Suprapubic skin (tissue), 4 donors: ENCODE data around the gene GXYLT2. TPM values are rescaled to one million over a fixed set of nuclear protein-coding genes. Genes with fewer than 3 reads are reported as not detected.
A peak's percentile ranks its signal among the peaks of the same experiment; 100 is the strongest.

ENCODE experiments used
- DNase-seq, 2 donors: peaks; one replicate each; pipeline ENCODE4 v3.0.0-alpha.2; 2019; ENCODE audit warnings: low spot score in 2 of 2
- H3K27ac ChIP-seq: fragments of 200-600 bp; sonication (generic); one replicate; pipeline ENCODE4 v1.5.1; 2019
- H3K27me3 ChIP-seq: fragments of 200-600 bp; sonication (generic); one replicate; pipeline ENCODE4 v1.5.1; 2019
- H3K36me3 ChIP-seq: fragments of 200-600 bp; sonication (generic); one replicate; pipeline ENCODE4 v1.5.1; 2019
- H3K4me1 ChIP-seq: fragments of 200-600 bp; sonication (generic); one replicate; pipeline ENCODE4 v1.5.1; 2019
- H3K4me3 ChIP-seq: fragments of 200-600 bp; sonication (generic); one replicate; pipeline ENCODE4 v1.5.1; 2019; ENCODE audit warnings: mild to moderate bottlenecking
- H3K9me3 ChIP-seq: fragments of 200-600 bp; sonication (generic); one replicate; pipeline ENCODE4 v1.5.1; 2019
- CTCF ChIP-seq, 2 donors: fragments of 200-600 bp in 1 of 2; fragments of 450-650 bp in 1 of 2; sonication (generic) in 1 of 2; IDR thresholded peaks; one replicate each; pipeline ENCODE4 v1.5.1; 2016 to 2019; ENCODE audit warnings: antibody characterized with exemption in 2 of 2, mild to moderate bottlenecking in 1 of 2, moderate library complexity in 1 of 2
- EP300 ChIP-seq: sonication (generic); formaldehyde crosslinking; IDR thresholded peaks from one replicate; pipeline ENCODE4 v1.6.1; 2017; ENCODE audit warnings: antibody characterized with exemption
- POLR2A ChIP-seq, 2 donors: fragments of 450-650 bp; IDR thresholded peaks; one replicate each; pipeline ENCODE4 v1.6.1; 2017; ENCODE audit warnings: antibody characterized with exemption in 2 of 2, mild to moderate bottlenecking in 2 of 2, moderate library complexity in 2 of 2
- POLR2AphosphoS5 ChIP-seq, 3 donors: sonication (generic); formaldehyde crosslinking; IDR thresholded peaks; one replicate each; pipeline ENCODE4 v1.6.1; 2017; ENCODE audit warnings: antibody characterized with exemption in 3 of 3
- WGBS: methylation state at CpG from one replicate; pipeline ENCODE4 v1.1.5; 2018; 5-methylcytosine and 5-hydroxymethylcytosine counted together
- total RNA-seq, 4 donors: library from RNA; depleted of rRNA; stranded (reverse); fragments of >200 nt; gene quantifications; one replicate each; pipeline ENCODE4 v1.1.0, GENCODE V29; 2016

The GXYLT2 gene
- total RNA-seq, 4 donors from 2014 or later = 0.72 to 18.6 (median 2.1) TPM

- TF ChIP-seq POLR2AphosphoS5 (IDR thresholded peaks at IDR 0.05) = no peak
- TF ChIP-seq POLR2A (IDR thresholded peaks at IDR 0.05) = no peak
- no peak for TF ChIP-seq CTCF (IDR thresholded peaks at IDR 0.05)
- TF ChIP-seq EP300 = no peak
- WGBS = 69% methylated on average over 7 of the region's 7 CpGs
- no peak overlapping the region for H3K27ac ChIP-seq
Measured at GRCh38 chr3:72862314-72863090, 25.3 kb upstream of the GXYLT2 start.

GRCh38 chr3:72872183-72872582 is 15.7 kb upstream of the GXYLT2 start:
- WGBS = 55% methylated on average over 5 of the region's 5 CpGs
- TF ChIP-seq POLR2A (IDR thresholded peaks at IDR 0.05) (no peak), POLR2AphosphoS5 (IDR thresholded peaks at IDR 0.05) (no peak), CTCF (IDR thresholded peaks at IDR 0.05) (no peak), EP300 (no peak)

More at GRCh38 chr3:72862314-72863090, 25.3 kb upstream of the GXYLT2 start:
- Histone ChIP-seq H3K27me3 (no peaks in the 10 kb centered on the region), H3K36me3 (no peaks in the 10 kb centered on the region), H3K4me1 (no peaks in the 10 kb centered on the region), H3K9me3 (no peaks in the 10 kb centered on the region), H3K4me3 (no peak overlapping the region)
- DNase-seq = no peak

GRCh38 chr3:72887343-72887704 is 522 bp upstream of the GXYLT2 start:
- TF ChIP-seq POLR2A (IDR thresholded peaks at IDR 0.05) = no peak
- TF ChIP-seq POLR2AphosphoS5 (IDR thresholded peaks at IDR 0.05) = no peak
- no peak for TF ChIP-seq CTCF (IDR thresholded peaks at IDR 0.05)
- Histone ChIP-seq H3K9me3 (no peaks in the 10 kb centered on the region), H3K36me3 (no peaks in the 10 kb centered on the region), H3K27ac (peak overlapping the region; percentile 45), H3K27me3 (peaks cover 3% of the 10 kb centered on the region), H3K4me1 (peaks cover 39% of the 10 kb centered on the region), H3K4me3 (peak overlapping the region; percentile 59)
- DNase-seq = no peak
- 2% methylated on average over 7 of the region's 7 CpGs for WGBS

More at GRCh38 chr3:72872183-72872582, 15.7 kb upstream of the GXYLT2 start:
- no peak overlapping the region for H3K4me3 ChIP-seq
- no peaks in the 10 kb centered on the region for H3K36me3 ChIP-seq
- no peak overlapping the region for H3K27ac ChIP-seq
- no peaks in the 10 kb centered on the region for H3K9me3 ChIP-seq
- H3K4me1 ChIP-seq = no peaks in the 10 kb centered on the region
- DNase-seq = no peak
- H3K27me3 ChIP-seq = no peaks in the 10 kb centered on the region

- Histone ChIP-seq H3K9me3 (no peaks in the 10 kb centered on the region), H3K27me3 (peaks cover 3% of the 10 kb centered on the region), H3K4me3 (peak overlapping the region; percentile 59), H3K27ac (peak overlapping the region; percentile 56), H3K4me1 (peaks cover 43% of the 10 kb centered on the region), H3K36me3 (no peaks in the 10 kb centered on the region)
- DNase-seq = no peak
- WGBS = 18% methylated on average over 21 of the region's 21 CpGs
- TF ChIP-seq POLR2A (IDR thresholded peaks at IDR 0.05) = no peak
Measured at GRCh38 chr3:72888546-72889309, 882 bp downstream of the GXYLT2 start.

GRCh38 chr3:72889310-72890165 is 1.7 kb downstream of the GXYLT2 start:
- H3K27ac ChIP-seq = peak overlapping the region; percentile 56
- H3K36me3 ChIP-seq = no peaks in the 10 kb centered on the region
- H3K9me3 ChIP-seq = no peaks in the 10 kb centered on the region
- peaks cover 3% of the 10 kb centered on the region for H3K27me3 ChIP-seq
- DNase-seq = no peak
- WGBS = 65% methylated on average over 13 of the region's 13 CpGs
- TF ChIP-seq POLR2AphosphoS5 (IDR thresholded peaks at IDR 0.05) = no peak
- TF ChIP-seq CTCF (IDR thresholded peaks at IDR 0.05) = no peak
- no peak for TF ChIP-seq POLR2A (IDR thresholded peaks at IDR 0.05)
- TF ChIP-seq EP300 = no peak
- peak overlapping the region; percentile 59 for H3K4me3 ChIP-seq
- peaks cover 43% of the 10 kb centered on the region for H3K4me1 ChIP-seq
